Stimulated activated CD4-positive, alpha-beta T cell treated with anti-CD3 and anti-CD28 coated beads, Interleukin-1b, Interleukin-23, amount 100 ng/mL, for 48 hours (primary cell): ENCODE measurements around the gene GZF1.
A peak's percentile ranks its signal among the peaks of the same experiment; 100 is the strongest.
"Not testable (repeated sequence)": the region's sequence is repeated elsewhere in the genome, so short reads cannot be mapped to it uniquely, and the experiment has no call there.

ENCODE experiments used
- DNase-seq: peaks from one replicate; pipeline ENCODE4 v3.0.0-alpha.2; 2020

GZF1 gene

GRCh38 chr20:23347791-23348190 is 14.2 kb upstream of the GZF1 start:
- no peak for DNase-seq

- DNase-seq = not testable (repeated sequence)
Observed at GRCh38 chr20:23348510-23348909, 13.5 kb upstream of the GZF1 start.

DNA sequence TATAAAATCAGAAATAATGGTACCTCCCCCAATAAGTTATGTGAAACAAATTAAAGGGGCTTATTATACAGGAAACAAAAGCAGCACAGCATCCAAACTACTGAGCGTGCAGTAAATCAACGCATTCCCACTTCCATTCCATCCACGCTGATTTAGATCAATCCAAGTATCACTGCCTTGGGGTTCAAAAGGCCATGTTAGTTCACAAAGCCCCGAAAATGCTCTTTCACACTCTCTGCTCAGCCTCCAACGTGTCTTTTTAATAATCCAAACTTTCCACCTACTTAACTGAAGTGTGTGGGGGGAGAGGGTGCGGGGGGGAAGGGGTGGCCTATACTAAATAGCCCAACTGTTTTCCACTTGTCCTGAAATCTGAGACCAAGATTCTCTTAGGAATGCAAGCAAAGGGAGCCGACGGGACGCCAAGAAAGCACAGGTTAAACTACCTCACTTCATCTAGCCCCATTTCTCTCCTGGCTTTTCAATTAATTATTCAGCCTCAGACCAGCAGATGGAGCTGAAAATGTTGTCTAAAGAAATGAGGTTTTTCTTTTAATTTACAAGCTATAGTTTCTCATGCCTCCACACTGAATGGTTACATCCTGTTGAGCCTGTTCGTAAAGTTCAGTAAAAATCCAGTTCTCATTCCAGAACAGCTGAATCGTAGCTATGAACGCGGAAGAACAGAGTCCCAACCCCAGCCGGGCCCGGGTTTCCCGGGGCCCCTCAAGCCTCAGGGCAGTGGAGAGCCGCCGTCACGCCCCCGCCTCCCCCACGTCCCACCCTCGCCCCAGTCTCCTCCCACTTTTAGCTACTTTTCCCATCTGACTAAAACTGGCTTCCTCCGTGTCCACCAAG is 12.4 kb upstream of the GZF1 start:
- DNase-seq = no peak

- DNase-seq = peak; percentile 96
Observed at GRCh38 chr20:23350196-23350903, 11.6 kb upstream of the GZF1 start, which contains the start of gene NXT1. Gene NXT1 (plus strand): TSS chr20:23350791. CDS start chr20:23354042, 3,251 bp downstream.

DNA sequence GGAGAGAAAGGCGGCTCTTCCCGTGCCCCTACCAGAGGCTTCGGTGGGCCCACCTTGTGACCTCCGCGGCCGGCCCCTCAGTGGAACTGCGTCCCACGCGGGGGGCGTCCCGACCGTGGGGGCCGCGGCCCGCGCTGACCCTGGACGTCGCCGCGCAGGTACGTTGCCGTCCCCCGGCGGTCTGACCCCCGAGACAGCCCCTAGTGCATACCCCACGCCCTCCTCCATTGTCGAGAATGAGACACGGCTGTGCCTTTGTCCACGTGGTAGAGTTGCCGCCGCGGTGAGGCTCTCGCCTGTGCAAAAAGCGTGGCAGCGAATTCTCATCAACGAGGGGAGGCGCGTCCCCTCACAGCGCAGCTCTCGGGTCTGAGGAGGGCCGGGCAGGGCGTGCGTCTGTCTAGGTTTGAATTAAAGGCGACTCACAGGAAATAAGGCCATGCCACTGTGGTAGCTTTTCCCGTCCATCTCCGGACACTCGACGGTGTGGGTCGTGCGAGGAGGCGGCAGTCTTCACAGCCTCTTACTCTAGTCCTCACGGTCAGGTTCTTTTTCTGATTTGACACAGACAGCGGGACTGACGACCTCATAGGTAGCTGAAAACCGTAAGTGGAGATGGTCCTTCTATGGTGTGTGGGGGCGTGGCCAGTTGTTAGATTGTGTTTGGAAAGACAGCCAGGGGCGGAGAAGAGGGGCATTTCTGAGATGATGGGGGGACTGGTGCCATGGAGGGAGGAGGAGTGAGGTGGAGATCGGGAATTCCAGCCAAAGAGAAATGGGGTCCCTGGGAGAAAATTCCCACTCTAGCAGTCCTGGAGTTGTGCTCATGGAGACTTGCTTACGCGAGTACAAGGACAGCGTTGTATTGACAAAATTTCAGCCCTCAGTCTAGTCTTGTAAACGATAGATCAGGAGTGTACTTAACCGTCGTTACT is 10.8 kb upstream of the GZF1 start:
- peak; percentile 61 for DNase-seq

GRCh38 chr20:23356203-23356602 is 5.8 kb upstream of the GZF1 start:
- DNase-seq = no peak

GRCh38 chr20:23357767-23358562 is 4.0 kb upstream of the GZF1 start:
- DNase-seq = peak; percentile 100

DNA sequence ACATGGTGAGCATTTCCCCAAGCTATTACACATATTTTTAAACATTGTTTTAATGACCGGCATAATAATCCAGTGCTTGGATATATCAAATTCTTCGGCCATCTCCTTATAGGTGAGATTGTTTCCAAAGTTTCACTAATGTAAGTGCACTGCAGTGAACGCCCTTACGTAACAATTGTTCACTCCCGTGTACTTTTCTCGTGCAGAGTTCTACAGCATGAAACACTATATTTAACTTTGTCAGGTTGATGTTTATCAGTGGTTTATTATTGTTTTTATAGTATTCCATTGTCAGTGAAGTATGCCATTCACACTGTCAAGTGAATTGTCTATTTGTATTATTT is 3.4 kb upstream of the GZF1 start:
- no peak for DNase-seq

- DNase-seq = no peak
Observed at GRCh38 chr20:23358923-23359593, 2.9 kb upstream of the GZF1 start.

- no peak for DNase-seq
Observed at GRCh38 chr20:23360531-23360930, 1.5 kb upstream of the GZF1 start.

DNA sequence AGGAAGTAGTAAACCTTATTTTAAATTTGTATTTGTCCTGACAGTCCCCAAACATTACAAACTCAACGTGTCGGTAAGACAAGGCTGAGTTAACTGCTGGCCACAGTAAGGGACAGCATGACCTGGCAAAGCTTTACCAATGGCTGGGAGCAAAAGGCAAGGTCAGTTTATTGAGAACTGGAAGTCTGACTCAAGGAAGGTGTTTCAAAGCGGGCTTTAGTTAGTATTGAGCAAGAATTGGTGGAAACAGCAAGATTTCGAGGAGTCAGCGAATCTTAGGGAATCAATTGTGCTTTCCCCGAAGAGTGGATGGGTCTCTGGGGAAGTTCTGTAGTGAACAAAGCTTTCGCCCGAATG is 885 bp upstream of the GZF1 start:
- DNase-seq = no peak

GRCh38 chr20:23362392-23363256 is 642 bp downstream of the GZF1 start:
- no peak for DNase-seq

- DNase-seq = no peak
Observed at GRCh38 chr20:23363257-23363649, 1.3 kb downstream of the GZF1 start.

- DNase-seq = no peak
Observed at GRCh38 chr20:23365390-23366165, 3.6 kb downstream of the GZF1 start.

DNA sequence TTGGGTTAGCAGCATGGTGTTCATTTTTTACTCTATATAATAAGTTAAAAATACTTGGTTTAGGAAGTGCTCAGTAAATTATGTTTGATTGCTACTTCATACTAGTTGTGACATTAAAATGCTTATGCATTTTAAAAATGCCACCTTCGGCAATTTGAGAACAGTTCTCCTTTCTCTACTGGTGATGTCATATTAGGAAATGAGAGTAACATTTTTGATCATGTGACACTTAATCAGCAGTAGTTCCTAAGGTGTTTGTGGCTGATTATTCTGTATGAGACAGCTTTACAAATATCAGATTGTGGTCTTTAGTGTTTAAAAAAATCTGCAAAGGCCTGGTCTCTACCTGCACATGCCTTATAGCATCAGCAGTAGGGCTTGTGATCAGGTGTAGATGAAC is 4.4 kb downstream of the GZF1 start:
- no peak for DNase-seq

GRCh38 chr20:23367770-23368169 is 5.8 kb downstream of the GZF1 start:
- DNase-seq = no peak

DNA sequence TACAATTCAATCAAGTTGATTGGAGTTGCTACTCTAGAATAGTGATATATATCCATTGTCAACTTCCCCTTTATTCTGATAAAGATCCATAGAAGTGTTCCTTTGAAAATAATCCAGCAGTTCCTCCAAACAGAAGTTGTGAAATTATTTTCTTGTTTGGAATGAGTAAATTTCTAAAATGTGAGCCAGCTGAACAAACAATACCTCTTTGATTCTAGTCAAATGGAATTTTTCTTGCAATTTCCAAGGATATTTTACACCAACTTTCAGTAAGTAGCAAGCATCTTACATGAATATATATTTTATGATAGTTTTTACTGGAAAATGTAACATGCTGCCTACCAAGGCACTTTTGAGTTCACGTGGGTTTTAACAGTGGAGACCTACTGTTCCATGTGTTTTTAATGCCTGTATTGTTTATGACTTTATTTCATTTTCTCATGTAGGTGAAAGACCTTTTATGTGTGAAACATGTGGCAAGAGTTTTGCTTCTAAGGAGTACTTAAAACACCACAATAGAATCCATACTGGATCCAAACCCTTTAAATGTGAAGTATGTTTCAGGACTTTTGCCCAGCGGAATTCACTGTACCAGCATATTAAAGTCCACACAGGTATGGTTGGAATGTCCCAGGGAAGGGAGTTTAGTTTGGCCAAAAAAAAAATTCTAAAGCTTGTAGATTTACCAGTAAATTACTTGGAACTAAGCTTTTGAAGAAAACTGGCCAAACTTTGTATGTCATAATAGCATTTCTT is 6.5 kb downstream of the GZF1 start:
- DNase-seq = no peak

DNA sequence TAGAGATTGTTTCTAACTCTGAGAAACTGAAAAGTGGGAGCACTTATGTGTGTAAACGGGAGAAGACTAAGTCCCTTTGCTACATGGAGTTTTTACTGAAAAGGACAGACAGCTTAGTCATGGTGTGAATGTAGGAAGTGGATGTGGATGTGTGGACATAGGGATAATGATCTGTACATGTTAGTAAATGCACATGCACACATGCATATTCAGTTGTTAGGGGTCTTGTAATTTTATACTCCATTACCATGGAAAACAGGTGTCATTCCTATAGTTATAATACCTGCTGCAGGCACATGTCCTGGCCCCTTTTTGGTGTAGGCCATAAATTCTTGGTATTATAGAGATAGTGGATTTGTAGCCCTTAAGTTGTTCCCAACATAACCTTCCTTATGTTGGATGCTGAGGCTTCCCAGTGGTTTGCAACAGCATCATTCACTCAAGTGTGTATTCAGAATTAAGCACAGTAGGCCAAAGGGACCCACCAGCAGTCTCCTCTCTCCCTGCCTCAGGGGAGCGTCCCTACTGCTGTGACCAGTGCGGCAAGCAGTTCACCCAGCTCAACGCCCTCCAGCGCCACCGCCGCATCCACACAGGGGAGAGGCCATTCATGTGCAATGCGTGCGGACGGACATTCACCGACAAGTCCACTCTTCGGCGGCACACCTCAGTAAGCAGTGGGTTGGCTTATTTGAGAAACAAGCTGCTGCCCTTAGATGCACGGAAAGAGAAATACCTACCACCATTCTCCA is 7.3 kb downstream of the GZF1 start:
- no peak for DNase-seq
